Stimulated activated naive B cell treated with anti-CD40 and anti-IgM and Interleukin-4, amounts not matched to agents 10 μg/mL and 1 μg/mL and 100 μg/mL, for 72 hours (primary cell): ENCODE results near the gene PNMA6E.

Experiments used
- ATAC-seq, 2 donors: fragments of 150-1000 bp; cut with Tn5 transposase; replicated peaks; 2 replicates each; pipeline ENCODE4 v1.10.0; 2021; ENCODE audit warnings: moderate library complexity in 1 of 2
- DNase-seq: peaks from one replicate; pipeline ENCODE4 v3.0.0; 2021
- H3K27ac Mint-ChIP-seq: one replicate; pipeline ENCODE4 v1.8.0; 2022; ENCODE audit warnings: mild to moderate bottlenecking, mixed read lengths
- H3K27me3 Mint-ChIP-seq, 2 donors: one replicate each; pipeline ENCODE4 v1.8.0; 2022; ENCODE audit warnings: mixed read lengths in 2 of 2
- H3K36me3 Mint-ChIP-seq, 2 donors: one replicate each; pipeline ENCODE4 v1.8.0; 2022; ENCODE audit warnings: mixed read lengths in 2 of 2, mild to moderate bottlenecking in 1 of 2
- H3K4me1 Mint-ChIP-seq, 2 donors: one replicate each; pipeline ENCODE4 v1.8.0; 2022; ENCODE audit warnings: mixed read lengths in 2 of 2, mild to moderate bottlenecking in 1 of 2
- H3K4me3 Mint-ChIP-seq, 2 donors: one replicate each; pipeline ENCODE4 v1.8.0; 2022; ENCODE audit warnings: mild to moderate bottlenecking in 2 of 2, mixed read lengths in 2 of 2, moderate library complexity in 1 of 2
- H3K9me3 Mint-ChIP-seq, 2 donors: one replicate each; pipeline ENCODE4 v1.8.0; 2022; ENCODE audit warnings: mixed read lengths in 2 of 2, mild to moderate bottlenecking in 1 of 2

Gene PNMA6E

DNA sequence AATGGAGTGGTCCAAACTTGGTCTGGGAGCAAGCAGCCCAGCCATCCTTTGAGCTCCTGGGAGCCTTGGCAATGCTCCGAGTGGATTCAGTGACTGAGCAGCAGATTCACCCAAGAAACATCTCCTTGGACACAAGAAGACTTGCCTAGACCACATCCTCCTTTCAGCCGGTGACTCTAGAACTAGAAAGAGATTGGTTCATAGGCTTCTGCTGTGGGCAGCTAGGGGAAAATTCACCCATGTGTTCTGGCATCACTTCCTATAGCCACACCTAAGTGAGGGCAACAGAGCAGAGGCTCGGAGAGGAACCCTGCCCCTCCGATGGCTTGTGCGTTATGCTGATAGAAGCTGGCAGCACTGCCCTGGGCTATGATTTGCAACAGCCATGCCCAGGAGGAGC, 51.2 kb downstream of the PNMA6E start:
- Mint-ChIP-seq H3K27me3 (no peaks in the 10 kb centered on the region), H3K9me3 (peaks cover 0 to 7% of the 10 kb centered on the region in 2 donors), H3K36me3 (peaks cover 26 to 40% of the 10 kb centered on the region in 2 donors), H3K4me1 (peaks cover 0 to 4% of the 10 kb centered on the region in 2 donors), H3K4me3 (no peak overlapping the region), H3K27ac (no peak overlapping the region)
- DNase-seq (no peak), ATAC-seq (no peak)

- DNase-seq: no peak
- Mint-ChIP-seq H3K4me1 (peaks cover 0 to 4% of the 10 kb centered on the region in 2 donors), H3K4me3 (no peak overlapping the region), H3K27ac (no peak overlapping the region), H3K27me3 (no peaks in the 10 kb centered on the region), H3K36me3 (peaks cover 37 to 55% of the 10 kb centered on the region in 2 donors), H3K9me3 (peaks cover 0 to 7% of the 10 kb centered on the region in 2 donors)
- ATAC-seq: no peak
Observed at GRCh38 chrX:153348421-153348820, 52.7 kb downstream of the PNMA6E start.

DNA sequence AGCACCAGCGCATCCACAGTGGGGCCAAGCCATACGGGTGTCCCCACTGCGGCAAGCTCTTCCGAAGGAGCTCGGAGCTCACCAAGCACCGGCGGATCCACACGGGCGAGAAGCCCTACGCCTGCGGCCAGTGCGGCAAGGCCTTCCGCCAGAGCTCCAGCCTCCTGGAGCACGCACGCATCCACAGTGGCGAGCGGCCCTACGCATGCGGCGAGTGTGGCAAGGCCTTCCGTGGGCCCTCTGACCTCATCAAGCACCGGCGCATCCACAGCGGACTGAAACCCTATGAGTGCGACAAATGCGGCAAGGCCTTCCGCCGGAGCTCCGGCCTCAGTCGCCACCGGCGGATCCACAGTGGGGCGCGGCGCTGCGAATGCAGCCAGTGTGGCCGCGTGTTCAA, 53.6 kb downstream of the PNMA6E start:
- Mint-ChIP-seq H3K9me3 (peaks cover 0 to 7% of the 10 kb centered on the region in 2 donors), H3K4me3 (no peak overlapping the region), H3K4me1 (peaks cover 0 to 4% of the 10 kb centered on the region in 2 donors), H3K27me3 (no peaks in the 10 kb centered on the region), H3K27ac (no peak overlapping the region), H3K36me3 (peaks cover 41 to 55% of the 10 kb centered on the region in 2 donors)
- no peak for ATAC-seq
- no peak for DNase-seq
